ENCODE results near the gene RASA3. TPM values are rescaled to one million over a fixed set of nuclear protein-coding genes. Genes with fewer than 3 reads are reported as not detected.

RASA3 gene
- polyA plus RNA-seq, 3 donors: 9.0 to 32.6 (median 16.6) TPM

- Histone ChIP-seq H3K9ac (ENCODE audit: insufficient read depth, low read length, poor library complexity, severe bottlenecking) (no peak overlapping the region), H3K4me3 (replicated peaks in 1 of 3; ENCODE audit: low read depth in 2 of 3, low read length in 3 of 3) (no peak overlapping the region), H3K4me1 (ENCODE audit: control insufficient read depth in 1 of 2, insufficient read depth in 2 of 2, low read length in 2 of 2) (peaks cover 41 to 71% of the 10 kb centered on the region in 2 donors), H3K27ac (ENCODE audit: low read depth in 1 of 2, low read length in 2 of 2) (no peak overlapping the region), H3K27me3 (ENCODE audit: control insufficient read depth in 2 of 2, insufficient read depth in 2 of 2, low read length in 2 of 2) (no peaks in the 10 kb centered on the region), H4K20me1 (ENCODE audit: insufficient read depth, low read length) (peaks cover 89% of the 10 kb centered on the region), H3K9me3 (replicated peaks in 1 of 2; ENCODE audit: control insufficient read depth in 1 of 2, insufficient read depth in 1 of 2, low read length in 2 of 2) (no peaks in the 10 kb centered on the region), H3K36me3 (replicated peaks in 1 of 2; ENCODE audit: control insufficient read depth in 1 of 2, insufficient read depth in 2 of 2, low read length in 2 of 2) (no peaks in the 10 kb centered on the region), H3K79me2 (ENCODE audit: insufficient read depth, low read length) (peaks cover 87% of the 10 kb centered on the region), H2AFZ (ENCODE audit: insufficient read depth, low read depth, low read length, poor library complexity, severe bottlenecking) (no peak overlapping the region), H3K4me2 (replicated peaks; ENCODE audit: extremely low read depth, low read length, poor library complexity, severe bottlenecking) (peak overlapping the region; percentile 4)
- peaks cover 0 to 3% (median 0%) of the 10 kb centered on the region in 7 donors for H3K9me3 Mint-ChIP-seq
- H3K27ac Mint-ChIP-seq: peak overlapping the region in 3 of 7 donors; percentile 74 to 87 (median 86)
- peaks cover 34 to 47% of the 10 kb centered on the region in 2 donors for H3K36me3 Mint-ChIP-seq
- peaks cover 50% of the 10 kb centered on the region for H3K4me1 Mint-ChIP-seq
- no peak for TF ChIP-seq CTCF (IDR thresholded peaks at IDR 0.05)
- no peak for DNase-seq
- intact Hi-C loops (cut with micrococcal nuclease): no loop called here
- WGBS (ENCODE audit: insufficient coverage): 98% methylated on average over 9 of the region's 12 CpGs
- peaks cover 0 to 2% (median 2%) of the 10 kb centered on the region in 3 donors for H3K27me3 Mint-ChIP-seq (ENCODE audit: low read depth in 3 of 3)
- peak overlapping the region in 1 of 2 donors; percentile 66 for H3K4me3 Mint-ChIP-seq
Measured at GRCh38 chr13:114121031-114121430, 11.4 kb downstream of the RASA3 start.

- Histone ChIP-seq H4K20me1 (ENCODE audit: insufficient read depth, low read length) (peaks cover 90% of the 10 kb centered on the region), H3K79me2 (ENCODE audit: insufficient read depth, low read length) (peaks cover 88% of the 10 kb centered on the region), H3K27me3 (ENCODE audit: control insufficient read depth in 2 of 2, insufficient read depth in 2 of 2, low read length in 2 of 2) (no peaks in the 10 kb centered on the region), H3K9ac (ENCODE audit: insufficient read depth, low read length, poor library complexity, severe bottlenecking) (no peak overlapping the region), H3K9me3 (replicated peaks in 1 of 2; ENCODE audit: control insufficient read depth in 1 of 2, insufficient read depth in 1 of 2, low read length in 2 of 2) (no peaks in the 10 kb centered on the region), H2AFZ (ENCODE audit: insufficient read depth, low read depth, low read length, poor library complexity, severe bottlenecking) (no peak overlapping the region), H3K4me3 (replicated peaks in 1 of 3; ENCODE audit: low read depth in 2 of 3, low read length in 3 of 3) (no peak overlapping the region), H3K4me2 (replicated peaks; ENCODE audit: extremely low read depth, low read length, poor library complexity, severe bottlenecking) (peak overlapping the region; percentile 4), H3K36me3 (replicated peaks in 1 of 2; ENCODE audit: control insufficient read depth in 1 of 2, insufficient read depth in 2 of 2, low read length in 2 of 2) (no peaks in the 10 kb centered on the region), H3K4me1 (ENCODE audit: control insufficient read depth in 1 of 2, insufficient read depth in 2 of 2, low read length in 2 of 2) (peaks cover 44 to 72% of the 10 kb centered on the region in 2 donors), H3K27ac (ENCODE audit: low read depth in 1 of 2, low read length in 2 of 2) (no peak overlapping the region)
- Mint-ChIP-seq H3K36me3 (peaks cover 37 to 51% of the 10 kb centered on the region in 2 donors), H3K4me1 (peaks cover 54% of the 10 kb centered on the region), H3K27me3 (ENCODE audit: low read depth in 3 of 3) (peaks cover 0 to 2% (median 2%) of the 10 kb centered on the region in 3 donors), H3K4me3 (peak overlapping the region; percentile 0 to 66), H3K9me3 (peaks cover 0 to 3% (median 0%) of the 10 kb centered on the region in 7 donors), H3K27ac (peak overlapping the region in 5 of 7 donors; percentile 74 to 87 (median 85))
- TF ChIP-seq CTCF (IDR thresholded peaks at IDR 0.05): no peak
- intact Hi-C loops (cut with micrococcal nuclease): no loop called here
- 49% methylated on average over 10 of the region's 10 CpGs for WGBS (ENCODE audit: insufficient coverage)
- no peak for DNase-seq
Measured at GRCh38 chr13:114120591-114121011, 11.8 kb downstream of the RASA3 start.
